ENCODE results near the gene MMEL1.
"Not testable (repeated sequence)": the region's sequence is repeated elsewhere in the genome, so short reads cannot be mapped to it uniquely, and the experiment has no call there.

MMEL1 gene, protein sequence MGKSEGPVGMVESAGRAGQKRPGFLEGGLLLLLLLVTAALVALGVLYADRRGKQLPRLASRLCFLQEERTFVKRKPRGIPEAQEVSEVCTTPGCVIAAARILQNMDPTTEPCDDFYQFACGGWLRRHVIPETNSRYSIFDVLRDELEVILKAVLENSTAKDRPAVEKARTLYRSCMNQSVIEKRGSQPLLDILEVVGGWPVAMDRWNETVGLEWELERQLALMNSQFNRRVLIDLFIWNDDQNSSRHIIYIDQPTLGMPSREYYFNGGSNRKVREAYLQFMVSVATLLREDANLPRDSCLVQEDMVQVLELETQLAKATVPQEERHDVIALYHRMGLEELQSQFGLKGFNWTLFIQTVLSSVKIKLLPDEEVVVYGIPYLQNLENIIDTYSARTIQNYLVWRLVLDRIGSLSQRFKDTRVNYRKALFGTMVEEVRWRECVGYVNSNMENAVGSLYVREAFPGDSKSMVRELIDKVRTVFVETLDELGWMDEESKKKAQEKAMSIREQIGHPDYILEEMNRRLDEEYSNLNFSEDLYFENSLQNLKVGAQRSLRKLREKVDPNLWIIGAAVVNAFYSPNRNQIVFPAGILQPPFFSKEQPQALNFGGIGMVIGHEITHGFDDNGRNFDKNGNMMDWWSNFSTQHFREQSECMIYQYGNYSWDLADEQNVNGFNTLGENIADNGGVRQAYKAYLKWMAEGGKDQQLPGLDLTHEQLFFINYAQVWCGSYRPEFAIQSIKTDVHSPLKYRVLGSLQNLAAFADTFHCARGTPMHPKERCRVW

DNA sequence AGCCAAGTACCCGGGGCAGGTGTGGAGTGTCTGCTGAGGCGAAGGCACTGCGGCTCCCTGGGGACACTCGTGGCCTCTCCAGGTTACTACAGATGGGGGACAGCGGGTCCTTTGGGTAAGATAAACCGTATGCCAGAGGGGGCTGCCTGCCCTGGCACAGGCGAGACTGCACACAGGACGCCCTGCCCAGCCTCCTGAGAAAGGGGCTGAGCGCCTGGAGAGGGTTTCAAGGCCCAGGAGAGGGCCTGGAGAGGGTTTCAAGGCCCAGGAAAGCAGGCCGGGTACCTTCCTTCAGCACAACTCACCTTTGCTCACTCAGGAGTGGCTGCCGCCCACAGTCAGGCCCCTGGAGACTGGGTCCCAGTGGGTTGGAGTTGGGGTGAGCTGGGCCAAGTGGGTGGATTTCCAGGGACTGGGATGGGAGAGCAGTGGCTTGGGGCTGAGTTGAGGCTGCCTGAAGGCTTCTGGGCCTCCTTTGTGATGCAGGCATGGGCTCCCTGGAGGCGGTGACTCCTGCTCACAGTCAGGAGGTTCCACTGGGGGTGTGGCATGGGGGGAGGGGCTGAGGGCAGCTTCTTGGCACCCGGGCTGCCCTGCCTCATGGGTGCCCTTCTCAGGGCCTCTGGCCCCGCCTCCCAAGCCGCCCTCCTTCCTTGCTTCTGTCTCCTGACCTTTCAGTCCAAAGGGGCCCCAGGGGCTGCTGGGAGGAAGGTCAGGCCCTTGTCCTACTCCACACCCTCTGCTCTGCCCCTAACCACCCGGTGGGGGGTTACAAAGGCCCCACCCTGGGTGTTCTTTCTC is at the start of gene MMEL1:
TSS of gene MMEL1 (minus strand) at position 456 of the 801 bp plus-strand sequence. CDS start 3,532 bp downstream, outside the sequence.
- FAIRE-seq, result no peak

DNA sequence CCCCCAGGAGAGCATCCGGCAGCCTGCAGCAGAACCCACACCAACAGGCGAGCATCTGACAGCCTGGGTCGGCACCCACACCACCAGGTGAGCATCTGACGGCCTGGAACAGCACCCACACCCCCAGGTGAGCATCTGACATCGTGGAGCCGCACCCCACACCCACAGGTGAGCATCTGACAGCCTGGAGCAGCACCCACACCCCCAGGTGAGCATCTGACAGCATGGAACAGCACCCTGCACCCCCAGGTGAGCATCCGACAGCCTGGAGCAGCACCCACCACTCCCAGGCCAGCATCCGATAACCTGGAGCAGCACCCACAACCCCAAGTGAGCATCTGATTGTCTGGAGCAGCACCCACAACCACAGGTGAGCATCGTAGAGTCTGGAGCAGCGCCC is 43.9 kb upstream of the MMEL1 start:
- not testable (repeated sequence) for FAIRE-seq

DNA sequence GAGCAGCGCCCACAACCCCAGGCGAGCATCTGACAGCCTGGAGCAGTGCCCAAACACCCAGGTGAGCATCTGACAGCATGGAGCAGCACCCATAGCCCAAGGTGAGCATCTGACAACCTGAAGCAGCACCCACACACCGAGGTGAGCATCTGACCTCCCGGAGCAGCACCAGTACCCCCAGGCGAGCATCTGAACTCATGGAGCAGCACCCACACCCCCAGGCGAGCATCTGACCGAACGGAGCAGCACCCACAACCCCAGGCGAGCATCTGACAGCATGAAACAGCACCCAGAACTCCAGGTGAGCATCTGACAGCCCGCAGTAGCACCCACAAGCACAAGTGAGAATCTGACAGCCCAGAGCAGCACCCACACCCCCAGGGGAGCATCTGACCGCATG is 38.8 kb upstream of the MMEL1 start:
- FAIRE-seq, result not testable (repeated sequence)

DNA sequence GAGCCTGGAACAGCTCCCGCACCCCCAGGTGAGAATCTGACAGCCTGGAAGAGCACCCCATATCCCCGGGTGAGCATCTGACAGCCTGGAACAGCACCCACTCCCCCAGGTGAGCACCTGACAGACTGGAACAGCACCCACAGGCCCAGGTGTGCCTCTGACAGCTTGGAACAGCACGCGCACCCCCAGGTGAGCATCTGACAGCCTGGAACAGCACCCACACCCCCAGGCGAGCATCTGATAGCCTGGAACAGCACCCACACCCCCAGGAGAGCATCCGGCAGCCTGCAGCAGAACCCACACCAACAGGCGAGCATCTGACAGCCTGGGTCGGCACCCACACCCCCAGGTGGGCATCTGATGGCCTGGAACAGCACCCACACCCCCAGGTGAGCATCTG is 27.0 kb upstream of the MMEL1 start:
- not testable (repeated sequence) for FAIRE-seq

DNA sequence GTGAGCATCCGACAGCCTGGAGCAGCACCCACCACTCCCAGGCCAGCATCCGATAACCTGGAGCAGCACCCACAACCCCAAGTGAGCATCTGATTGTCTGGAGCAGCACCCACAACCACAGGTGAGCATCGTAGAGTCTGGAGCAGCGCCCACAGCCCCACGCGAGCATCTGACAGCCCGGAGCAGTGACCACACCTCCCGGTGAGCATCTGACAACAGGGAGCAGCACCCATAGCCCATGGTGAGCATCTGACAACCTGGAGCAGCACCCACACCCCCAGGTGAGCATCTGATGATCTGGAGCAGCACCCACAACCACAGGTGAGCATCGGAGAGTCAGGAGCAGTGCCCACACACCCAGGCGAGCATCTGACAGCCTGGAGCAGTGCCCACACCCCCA is 25.1 kb upstream of the MMEL1 start:
- not testable (repeated sequence) for FAIRE-seq

DNA sequence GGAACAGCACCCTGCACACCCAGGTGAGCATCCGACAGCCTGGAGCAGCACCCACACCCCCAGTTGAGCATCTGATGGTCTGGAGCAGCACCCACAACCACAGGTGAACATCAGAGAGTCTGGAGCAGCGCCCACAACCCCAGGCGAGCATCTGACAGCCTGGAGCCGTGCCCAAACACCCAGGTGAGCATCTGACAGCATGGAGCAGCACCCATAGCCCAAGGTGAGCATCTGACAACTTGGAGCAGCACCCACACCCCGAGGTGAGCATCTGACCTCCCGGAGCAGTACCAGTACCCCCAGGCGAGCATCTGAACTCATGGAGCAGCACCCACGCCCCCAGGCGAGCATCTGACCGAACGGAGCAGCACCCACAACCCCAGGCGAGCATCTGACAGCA is 24.3 kb upstream of the MMEL1 start:
- FAIRE-seq, result not testable (repeated sequence)

DNA sequence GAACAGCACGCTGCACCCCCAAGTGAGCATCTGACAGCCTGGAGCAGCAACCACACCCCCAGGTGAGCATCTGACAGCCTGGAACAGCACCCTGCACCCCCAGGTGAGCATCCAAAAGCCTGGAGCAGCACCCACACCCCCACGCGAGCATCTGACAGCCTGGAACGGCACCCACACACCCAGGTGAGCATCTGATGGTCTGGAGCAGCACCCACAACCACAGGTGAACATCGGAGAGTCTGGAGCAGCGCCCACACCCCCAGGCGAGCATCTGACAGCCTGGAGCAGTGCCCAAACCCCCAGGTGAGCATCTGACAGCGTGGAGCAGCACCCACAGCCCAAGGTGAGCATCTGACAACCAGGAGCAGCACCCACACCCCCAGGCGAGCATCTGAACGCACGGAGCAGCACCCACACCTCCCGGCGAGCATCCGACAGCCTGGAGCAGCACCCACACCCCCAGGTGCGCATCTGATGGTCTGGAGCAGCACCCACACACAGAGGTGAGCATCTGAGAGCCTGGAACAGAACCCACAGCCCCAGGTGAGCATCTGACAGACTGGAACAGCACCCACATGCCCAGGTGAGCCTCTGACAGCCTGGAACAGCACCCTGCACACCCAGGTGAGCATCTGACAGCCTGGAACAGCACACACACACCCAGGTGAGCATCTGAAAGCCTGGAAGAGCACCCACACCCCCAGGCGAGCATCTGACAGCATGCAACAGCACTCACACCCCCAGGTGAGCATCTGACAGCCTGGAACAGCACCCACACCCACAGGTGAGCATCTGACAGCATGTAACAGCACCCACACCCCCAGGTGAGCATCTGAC is 23.0 kb upstream of the MMEL1 start:
- FAIRE-seq, result not testable (repeated sequence)

DNA sequence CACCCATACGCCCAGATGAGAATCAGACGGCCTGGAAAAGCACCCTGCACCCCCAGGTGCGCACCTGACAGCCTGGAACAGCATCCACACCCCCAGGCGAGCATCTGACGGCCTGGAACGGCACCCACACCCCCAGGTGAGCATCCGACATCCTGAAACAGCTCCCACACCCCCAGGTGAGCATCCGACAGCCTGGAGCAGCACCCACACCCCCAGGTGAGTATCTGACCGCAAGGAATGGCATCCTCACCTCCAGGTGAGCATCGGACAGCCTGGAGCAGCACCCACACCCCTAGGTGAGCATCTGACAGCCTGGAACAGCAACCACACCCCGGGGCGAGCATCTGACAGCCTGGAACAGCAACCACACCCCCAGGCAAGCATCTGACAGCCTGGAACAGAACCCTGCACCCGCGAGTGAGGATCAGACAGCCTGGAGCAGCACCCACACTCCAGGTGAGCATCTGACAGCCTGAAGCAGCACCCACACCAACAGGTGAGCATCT is 21.7 kb upstream of the MMEL1 start:
- FAIRE-seq, result not testable (repeated sequence)

DNA sequence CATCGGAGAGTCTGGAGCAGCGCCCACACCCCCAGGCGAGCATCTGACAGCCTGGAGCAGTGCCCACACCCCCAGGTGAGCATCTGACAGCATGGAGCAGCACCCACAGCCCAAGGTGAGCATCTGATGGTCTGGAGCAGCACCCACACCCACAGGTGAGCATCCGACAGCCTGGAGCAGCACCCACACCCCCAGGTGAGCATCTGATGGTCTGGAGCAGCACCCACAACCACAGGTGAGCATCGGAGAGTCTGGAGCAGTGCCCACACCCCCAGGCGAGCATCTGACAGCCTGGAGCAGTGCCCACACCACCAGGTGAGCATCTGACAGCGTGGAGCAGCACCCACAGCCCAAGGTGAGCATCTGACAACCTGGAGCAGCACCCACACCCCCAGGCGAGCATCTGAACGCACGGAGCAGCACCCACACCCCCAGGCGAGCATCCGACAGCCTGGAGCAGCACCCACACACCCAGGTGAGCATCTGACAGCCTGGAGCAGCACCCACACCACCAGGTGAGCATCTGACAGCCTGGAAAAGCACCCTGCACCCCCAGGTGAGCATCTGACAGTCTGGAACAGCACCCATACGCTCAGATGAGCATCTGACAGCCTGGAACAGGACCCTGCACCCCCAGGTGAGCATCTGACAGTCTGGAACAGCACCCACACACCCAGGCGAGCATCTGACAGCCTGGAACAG is 21.1 kb upstream of the MMEL1 start:
- not testable (repeated sequence) for FAIRE-seq

DNA sequence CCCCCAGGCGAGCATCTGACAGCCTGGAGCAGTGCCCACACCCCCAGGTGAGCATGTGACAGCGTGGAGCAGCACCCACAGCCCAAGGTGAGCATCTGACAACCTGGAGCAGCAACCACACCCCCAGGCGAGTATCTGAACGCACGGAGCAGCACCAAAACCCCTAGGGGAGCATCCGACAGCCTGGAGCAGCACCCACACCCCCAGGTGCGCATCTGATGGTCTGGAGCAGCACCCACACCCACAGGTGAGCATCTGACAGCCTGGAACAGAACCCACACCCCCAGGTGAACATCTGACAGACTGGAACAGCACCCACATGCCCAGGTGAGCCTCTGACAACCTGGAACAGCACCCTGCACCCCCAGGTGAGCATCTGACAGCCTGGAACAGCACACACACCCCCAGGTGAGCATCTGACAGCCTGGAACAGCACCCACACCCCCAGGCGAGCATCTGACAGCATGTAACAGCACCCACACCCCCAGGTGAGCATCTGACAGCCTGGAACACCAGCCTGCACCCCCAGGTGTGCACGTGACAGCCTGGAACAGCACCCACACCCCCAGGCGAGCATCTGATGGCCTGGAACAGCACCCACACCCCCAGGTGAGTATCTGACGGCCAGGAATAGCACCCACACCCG is 20.2 kb upstream of the MMEL1 start:
- FAIRE-seq, result not testable (repeated sequence)

DNA sequence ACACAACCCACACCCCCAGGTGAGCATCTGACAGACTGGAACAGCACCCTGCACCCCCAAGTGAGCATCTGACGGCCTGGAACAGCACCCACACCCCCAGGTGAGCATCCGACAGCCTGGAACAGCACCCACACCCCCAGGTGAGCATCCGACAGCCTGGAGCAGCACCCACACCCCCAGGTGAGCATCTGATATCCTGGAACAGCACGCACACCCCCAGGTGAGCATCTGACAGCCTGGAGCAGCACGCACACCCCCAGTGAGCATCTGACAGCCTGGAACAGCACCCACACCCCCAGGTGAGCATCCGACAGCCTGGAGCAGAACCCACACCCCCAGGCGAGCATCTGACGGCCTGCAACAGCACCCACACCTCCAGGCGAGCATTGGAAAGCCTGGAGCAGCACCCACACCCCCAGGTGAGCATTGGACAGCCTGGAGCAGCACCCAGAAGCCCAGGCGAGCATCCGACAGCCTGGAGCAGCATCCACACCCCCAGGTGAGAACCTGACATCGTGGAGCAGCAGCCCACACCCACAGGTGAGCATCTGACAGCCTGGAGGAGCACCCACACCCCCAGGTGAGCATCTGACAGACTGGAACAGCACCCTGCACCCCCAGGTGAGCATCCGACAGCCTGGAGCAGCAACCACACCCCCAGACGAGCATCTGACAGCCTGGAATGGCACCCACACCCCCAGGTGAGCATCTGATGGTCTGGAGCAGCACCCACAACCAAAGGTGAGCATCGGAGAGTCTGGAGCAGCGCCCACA is 19.5 kb upstream of the MMEL1 start:
- FAIRE-seq, result not testable (repeated sequence)

DNA sequence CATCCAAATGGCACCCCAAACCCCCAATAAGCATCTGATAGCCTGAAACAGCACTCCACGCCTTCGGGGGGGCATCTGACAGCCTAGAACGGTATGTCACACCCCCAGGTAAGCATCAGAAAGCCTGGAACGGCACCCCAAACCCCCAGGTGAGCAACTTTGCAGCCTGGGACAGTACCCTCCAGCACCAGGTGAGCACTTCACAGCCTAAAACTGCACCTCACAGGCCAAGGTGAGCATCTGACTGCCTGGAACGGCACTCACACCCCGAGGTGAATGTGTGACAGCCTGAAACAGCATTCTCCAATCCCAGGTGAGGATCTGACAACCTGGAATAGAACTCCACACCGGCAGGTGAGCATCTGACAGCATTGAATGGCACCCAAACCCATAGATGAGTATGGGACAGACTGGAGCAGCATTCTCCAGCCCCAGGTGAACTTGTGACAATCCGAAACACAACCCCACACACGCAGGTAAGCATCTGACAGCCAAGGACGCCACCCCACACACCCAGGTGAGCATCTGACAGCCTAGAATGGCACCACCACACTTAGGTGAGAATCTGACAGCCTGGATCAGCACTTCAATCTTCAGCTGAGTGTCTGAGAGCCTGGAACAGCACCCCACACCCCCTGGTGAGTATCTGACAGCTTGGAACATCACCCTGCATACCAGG is 18.3 kb upstream of the MMEL1 start:
- FAIRE-seq, result no peak

DNA sequence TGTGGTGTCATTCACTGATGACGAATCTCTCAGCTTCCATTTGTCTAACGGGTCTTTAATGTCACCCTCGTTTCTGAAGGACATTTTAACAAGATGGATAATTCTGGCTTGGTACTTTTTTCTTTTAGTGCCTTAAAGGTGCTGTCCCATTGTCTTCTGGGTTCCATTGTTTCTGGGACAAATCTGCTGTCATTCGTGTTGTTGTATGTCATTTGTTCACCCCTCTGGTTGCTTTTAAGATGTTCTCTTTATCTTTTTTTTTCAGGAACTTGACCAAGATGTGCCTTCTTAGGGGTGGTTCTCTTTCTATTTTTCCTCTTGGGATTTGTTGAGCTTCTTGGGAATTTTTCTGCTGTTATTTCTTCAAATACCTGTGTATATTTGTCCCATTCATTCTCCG is 14.0 kb upstream of the MMEL1 start:
- no peak for FAIRE-seq

DNA sequence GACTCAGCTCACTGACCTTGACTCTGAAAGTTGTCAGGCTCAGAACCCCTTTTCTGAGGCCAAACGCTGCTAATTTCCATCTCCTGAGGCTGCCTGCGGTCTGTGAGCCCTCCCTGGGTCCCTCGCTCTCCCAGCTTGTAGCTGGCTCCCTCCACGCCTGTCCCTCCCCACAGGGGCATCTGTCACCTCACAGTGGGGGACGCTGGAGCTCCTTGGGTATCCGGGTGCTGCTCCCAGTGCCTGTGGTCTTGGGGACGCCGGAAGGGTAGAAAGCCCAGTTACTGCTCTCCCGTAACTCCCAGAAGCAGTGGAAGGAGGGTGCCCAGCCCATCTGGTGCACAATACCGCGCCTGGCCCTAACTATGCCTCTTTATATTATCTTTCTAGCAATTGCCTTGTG is 13.0 kb upstream of the MMEL1 start:
- FAIRE-seq, result no peak

DNA sequence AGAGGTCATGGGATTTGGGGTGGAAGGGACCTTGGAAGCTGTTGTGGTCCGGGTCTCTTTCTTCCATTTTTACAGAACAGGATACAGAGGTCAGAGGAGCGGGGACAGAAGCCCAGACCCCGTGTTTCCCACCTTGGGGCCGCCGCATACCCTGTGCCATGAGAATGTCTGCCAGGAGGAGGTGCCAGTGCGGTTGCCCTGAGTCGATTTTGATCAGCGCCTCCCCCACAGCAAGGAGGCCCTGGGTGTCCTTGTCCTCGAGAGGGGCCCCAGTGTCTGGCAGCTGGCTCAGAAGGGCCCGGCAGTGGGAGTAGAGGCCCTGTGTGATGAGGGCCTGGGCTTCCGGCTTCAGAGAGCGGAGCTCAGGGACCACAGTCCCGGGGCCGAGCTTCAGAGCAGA is 12.3 kb upstream of the MMEL1 start:
- FAIRE-seq, result no peak

DNA sequence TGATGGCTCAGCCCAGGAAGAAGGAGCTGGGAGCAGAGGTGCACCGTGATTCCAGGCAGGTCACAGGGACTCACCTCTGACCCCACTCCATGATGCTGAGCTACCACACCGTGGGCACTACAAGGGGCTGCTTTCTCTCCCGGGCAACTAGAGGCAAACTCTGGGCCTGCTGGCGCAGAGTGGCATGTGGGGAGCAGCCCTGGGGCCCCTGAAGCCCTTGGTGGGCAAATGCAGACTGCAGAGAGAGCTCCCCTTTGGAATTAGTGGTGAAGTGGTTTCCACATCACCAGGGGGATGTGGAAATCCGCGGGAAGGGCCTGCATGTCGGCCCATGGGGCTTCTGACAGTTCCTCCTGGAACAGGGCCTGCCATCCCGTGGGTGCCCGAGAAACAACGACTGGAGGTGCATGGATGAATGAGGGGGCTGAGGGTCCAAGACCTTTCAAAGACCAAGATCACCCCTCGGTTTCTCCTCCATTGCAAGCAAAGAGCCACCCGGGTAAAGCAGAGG is 11.8 kb upstream of the MMEL1 start:
- FAIRE-seq, result no peak

DNA sequence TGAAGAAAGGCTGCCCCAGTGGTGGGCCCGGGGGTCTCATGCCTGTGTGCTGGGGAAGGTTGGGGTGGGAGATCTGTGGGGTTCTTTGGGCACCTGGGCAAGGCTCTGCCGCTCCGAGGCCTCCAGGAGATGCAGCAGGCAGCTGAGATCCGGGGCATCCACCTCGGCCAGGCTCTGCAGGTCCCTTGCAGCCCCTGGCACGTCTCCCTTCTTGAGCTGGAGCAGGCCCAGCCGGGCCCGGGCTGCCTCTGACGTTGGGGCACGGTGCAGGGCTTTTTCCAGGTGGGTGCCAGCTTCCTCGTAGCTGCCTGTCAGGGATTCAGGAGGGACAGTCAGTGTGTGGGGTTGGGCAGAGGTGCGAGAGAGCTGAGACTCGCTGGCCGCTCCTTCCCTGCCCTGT is 11.4 kb upstream of the MMEL1 start:
- FAIRE-seq, result no peak

DNA sequence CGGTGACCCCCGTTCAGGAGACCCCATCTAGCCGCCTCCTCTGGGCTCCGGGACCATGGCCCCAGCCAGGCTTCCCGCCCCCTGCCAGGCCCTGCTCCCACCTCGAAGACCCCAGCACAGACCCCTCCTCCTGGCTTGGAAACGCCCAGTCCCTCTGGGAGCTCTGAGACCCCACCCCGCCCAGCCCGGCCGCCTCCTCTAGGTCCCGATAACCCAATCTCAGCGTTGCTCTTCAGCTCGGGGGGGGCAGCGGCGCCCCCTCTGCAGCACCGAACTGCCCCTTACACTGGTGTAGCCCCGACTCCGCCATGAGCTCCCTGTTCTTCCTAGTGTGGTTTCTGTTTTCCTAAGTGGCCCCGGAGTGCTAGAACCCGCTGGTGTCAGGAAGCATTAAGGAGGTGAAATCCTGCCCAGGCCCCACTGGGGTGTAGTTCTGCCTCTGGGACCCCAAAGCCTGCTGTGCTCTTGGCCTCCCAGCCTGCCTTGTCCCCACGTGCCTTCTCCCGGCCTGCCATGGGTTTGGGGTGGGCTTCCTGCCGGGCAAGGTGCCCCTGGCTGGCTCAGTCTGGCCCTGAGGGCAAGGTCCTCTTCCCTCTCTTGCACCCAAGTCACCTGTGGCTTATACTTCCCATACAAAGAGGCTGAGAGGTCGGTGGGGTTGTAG is 10.7 kb upstream of the MMEL1 start:
- FAIRE-seq, result no peak
